Activated CD4-positive, alpha-beta T cell treated with anti-CD3 and anti-CD28 coated beads, Interleukin-2, amount 50 U/mL, for 4 hours (primary cell): Measurements from ENCODE around the gene SH3PXD2A.

Source experiments
- DNase-seq, 2 experiments: peaks; one replicate each; pipeline ENCODE4 v3.0.0-alpha.2; 2020

The SH3PXD2A gene

DNA sequence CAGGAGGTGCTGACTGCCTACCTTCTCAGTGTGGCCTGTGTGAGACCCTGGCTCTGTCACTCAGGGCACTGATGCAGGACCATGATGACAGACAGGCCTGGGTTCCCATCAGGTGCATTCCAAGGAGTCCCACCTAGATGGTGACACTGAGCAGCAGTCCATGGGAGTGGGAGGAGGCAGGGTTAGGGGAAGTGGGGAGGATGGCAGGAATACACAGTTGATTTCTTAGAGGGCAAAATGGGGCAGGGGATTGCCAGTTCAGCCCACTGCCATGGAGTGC, 155.0 kb downstream of the SH3PXD2A start:
- DNase-seq: no peak

DNA sequence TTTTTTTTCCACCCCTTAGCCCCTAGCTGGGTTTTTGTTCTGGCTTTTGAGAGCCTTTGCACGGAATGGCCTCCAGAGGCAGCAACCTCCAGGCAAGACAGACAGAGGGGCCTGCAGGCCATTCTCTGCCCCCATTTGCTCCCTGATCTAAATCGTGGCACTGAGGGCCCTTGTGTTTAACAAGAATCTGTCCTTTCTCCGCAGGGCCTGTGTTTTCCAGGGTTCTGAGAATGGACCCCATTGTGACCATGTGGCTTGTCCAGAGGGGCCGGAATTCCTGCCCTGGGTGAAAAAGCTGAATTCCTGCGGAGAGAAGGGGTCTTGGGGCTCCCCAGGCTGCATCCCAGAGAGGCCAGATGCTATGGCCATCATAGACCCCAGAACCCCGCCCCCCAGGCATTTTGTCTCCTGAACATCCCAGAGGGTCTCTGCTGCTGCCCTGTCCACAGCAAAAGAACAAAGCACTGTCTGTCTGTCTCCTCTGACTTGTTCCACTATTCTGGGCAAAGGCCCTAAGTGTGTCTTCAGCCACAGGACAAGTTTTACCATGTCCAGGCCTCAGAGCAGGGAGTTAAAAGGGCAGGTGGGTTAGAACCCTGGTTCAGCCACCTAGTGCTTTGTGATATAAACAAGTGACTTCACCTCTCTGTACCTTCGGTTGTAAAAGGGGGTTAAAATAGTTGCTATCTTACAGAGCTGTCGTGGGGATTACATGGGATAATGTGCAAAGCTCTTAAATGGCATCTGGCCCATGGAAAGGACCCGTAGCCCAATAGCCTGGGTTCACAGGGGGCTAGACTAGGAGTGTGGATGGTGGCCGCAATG, 155.6 kb downstream of the SH3PXD2A start:
- DNase-seq: no peak

DNA sequence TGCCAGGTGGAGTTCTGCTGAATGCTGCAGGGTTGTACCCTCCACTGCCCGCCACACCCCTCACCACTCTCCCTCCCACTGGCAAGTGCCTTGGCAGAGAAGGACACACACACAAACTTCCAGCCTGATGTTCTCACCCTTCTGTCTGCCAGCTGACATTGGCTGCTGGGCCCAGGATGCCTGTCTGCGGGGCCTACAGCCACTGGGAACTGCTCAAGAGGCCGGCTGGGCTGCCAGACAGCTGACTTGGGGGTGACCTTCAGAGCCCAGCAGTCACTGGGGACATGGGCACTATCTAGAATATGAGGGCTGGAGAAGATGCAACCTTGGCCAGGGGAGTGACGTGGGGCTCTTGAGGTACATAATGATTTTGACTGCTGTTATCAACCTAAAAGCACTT, 157.1 kb downstream of the SH3PXD2A start:
- no peak for DNase-seq

DNA sequence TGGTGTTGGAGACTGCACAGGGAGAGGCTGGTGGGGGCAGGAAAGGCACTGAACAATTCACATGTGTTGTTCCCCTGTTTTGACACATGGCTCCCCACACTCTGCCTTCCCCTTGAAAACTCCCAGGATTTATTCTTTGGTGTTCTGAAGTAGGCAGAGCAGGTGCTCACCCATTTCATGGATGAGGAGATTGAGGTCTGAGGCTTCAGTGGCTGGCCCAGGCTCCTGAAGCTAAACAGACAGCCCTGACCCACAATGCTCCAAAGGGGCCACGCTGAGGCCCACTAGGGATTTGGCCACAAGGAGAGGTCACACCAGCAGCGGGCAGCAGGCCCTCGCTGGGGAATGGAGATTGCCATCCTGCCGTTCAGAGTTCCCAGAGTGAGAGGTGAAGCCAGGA, 157.6 kb downstream of the SH3PXD2A start:
- DNase-seq: no peak

DNA sequence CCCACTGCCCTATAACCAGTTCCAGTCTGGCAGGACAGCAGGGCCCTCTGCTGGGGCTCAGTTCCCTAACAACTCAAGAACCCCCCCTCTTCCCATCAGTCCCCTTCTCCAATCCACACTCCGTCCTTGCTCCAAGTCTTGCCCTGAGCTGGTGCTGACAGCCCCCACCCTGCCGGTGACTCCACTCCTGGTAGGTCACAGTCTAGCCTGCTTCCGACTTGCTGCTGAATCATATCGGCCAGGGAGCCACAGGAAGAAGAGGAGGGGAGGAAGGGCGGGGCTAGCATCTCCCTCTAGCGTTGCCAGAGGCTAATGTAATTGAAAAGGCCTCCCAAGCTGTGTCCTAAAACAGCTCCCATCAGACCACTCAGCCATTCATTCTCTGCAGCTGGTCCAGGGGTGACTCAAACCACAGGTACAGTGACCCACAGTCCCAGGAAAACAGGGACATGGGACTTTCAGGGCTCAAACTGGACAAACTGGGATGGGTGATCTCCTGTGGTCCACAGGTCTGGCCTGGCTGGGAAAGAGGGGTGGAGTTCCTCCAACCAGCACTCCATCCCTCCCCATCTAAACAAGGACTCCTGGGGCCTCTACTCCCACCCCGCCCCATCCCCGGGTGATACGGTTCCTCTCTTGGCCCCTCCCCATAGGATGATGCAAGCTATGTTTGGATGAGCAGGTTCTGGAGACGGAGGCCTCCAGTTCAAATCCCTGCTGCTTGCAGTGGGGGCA, 158.8 kb downstream of the SH3PXD2A start:
- peak; percentile 75 to 77 for DNase-seq

DNA sequence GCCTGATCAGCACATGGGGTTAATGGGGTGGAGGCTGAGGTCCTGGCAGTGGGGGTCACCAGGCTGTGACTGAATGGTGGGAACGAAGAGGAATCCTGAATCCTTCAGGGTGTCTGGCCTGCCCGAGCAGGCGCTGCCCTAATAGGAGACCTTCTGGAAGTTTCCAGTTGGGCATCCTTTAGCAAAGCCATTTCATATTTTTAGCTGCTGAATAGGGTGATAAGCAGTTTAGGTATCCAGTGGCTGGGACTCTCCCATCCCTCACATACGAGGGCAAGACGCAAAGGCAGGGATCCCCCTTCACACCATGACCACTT, 159.3 kb downstream of the SH3PXD2A start:
- DNase-seq: no peak

DNA sequence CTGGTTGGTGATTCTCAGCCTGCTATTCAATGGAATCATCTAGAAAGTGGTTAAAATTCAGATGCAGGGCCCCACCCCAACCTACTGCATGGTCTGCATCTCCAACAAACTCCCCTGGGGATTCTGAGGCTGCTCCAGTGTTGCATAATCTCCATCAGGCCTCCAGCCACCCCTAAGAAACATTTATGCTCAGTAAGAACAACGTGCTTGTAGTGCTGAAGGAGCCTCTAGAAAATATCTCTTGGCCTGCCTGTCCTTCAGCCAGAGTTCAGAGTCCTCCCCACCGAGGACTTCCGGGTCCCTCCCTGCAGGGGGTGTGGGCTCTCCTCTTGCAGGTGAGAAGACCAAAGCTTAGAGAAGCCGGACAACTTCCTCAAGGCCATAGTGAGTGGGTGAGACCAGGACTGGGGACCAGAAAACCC, 159.8 kb downstream of the SH3PXD2A start:
- no peak for DNase-seq

DNA sequence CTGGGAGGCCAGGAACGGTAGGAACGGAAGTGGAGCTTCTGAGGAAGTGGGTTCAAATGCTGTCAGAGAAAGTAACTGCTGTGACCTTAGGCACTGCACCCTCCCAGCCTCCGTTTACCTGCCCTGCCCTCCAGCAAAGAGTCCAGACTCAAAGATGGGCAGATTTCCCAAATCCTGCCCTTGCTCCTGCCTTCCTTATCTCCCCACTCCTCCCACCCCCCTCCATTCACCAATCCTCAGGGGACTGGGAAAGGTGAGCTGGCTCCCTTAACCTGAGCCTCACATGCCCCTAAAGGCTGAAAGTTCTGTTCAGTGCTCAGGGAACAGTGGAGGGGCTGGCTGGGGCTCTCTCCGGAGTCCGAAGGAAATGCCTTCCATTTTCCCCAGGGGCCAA, 161.6 kb downstream of the SH3PXD2A start:
- DNase-seq: no peak

DNA sequence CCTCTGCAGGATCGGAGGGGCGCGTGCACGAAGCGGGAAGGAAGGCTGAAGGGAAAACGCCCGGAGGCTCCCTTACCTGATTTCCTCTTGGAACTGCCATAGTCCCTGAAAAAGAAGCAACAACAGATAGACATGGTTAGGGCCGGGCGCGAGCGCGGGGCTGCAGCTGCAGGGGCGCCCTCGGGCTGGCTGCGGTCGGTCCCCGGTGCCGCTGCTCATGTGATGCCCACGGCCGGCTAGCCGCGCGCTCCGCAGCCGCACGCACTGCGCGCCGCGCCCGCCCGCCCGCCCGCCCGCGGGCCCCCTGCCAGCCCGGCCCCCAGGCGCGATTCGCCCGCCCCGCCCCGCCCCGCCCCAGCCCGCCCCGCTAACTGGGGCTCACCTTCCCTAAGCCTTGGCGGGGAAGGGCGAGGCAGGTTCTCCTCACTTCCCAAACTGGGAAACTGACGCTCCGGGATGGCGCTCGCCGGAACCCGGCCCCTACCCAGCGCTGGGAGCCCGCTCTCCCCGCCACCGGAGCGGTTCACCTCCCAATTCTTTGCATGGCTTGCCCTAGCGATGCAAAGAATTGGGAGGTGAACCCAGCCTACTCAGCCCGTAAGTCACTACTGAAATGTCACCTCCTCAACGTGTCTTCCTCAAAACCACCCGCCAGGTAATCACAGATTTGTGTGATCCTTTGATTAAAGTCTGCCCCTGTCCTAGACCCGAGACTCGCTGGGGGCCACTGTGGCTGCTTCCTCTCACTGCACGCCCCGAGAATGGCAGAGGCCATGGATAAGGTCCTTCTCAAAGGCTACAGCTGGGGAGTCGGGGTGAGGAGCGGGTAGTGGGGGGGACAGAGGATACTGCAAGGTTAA, 162.2 kb downstream of the SH3PXD2A start:
- no peak for DNase-seq

DNA sequence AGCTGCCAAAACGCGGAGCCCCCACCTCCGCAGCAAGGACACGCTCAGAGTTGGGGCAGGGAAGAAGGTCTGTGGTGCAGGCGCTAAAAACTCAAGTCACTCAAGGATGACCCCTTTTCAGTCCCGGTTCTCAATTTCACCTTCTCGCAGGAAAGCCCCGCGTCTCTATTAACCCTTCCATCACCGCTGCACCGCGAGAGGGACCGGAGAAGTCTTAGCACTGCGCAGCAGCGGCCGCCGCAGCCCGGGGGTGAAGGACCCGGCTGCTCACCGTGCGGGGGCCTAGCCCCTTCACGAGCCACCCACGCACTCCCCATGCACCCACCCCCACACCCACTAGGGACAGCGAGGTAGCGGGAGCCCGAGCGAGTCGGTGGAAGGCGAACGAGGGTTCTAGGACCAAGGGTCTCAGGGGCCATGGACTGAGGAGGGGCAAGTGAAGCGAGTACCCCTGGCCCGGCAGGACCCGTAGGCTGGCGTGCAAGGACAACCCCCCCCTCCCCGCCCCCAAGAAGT, 162.9 kb downstream of the SH3PXD2A start:
- DNase-seq: no peak

DNA sequence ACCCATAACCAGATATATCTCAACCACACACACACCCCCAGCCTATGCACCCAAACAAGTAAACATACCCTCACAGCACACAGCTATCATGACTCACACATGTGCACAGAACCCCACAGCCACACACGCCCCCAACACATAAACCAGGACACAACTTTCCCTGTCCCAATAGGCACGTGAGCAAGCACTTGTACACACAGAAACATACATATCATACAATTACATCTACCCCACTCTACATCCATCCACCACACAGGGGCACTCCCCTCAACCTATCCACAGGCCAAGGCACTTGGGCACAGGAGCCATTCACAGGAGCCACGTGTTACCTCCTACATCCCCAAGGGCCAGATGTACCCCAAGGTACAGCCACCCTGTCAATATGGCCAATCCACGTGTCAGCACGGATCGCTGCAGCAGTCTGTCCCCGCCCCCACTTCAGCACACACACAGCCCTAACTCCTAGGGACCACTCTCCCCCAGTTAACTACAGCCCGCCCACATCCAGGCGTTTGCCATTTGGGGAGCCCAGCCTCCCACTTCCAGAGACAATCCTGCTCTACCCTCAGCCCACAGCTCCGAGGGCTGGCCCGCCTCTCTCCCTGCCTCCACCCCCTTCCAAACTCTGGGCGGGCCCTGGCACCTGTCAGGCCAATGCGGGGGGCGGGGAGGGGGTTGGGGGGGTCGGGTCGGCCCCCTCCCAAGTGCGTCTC, 163.5 kb downstream of the SH3PXD2A start:
- no peak for DNase-seq

DNA sequence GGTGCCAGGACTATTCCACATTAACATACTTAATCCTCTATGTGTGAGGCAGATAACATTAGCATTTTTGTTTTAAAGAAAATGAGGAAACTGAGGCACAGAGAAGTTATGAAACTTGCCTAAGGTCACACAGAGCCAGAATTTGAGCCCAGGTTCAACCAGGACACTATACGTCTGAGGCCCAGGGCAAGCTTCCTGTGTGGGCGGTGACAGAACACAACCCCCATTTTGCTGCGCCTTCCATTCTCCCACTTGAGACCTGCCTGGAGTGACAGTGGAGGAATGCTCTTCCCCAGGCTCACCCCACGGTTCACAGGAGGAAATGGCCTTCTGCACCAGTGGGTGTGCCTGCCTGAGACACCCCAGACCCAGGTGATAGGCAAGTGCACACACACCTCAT, 164.1 kb downstream of the SH3PXD2A start:
- no peak for DNase-seq

DNA sequence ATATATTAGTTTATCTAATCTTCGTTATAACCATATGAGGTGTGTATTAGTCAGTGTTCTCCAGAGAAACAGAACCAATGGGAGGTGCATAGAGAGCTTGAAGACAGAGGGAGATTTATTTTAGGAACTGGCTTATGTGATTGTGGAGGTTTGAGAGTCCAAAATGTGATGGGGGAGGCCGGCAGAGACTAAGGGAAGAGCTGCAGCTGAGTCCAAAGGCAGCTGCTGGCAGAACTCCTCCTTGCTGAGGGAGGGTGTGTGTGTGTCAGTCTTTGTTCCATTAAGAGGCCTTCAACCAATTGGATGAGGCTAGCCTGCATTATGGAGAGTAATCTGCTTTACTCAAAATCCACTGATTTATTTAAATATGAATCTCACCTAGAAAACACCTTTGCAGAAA, 165.1 kb downstream of the SH3PXD2A start:
- no peak for DNase-seq

DNA sequence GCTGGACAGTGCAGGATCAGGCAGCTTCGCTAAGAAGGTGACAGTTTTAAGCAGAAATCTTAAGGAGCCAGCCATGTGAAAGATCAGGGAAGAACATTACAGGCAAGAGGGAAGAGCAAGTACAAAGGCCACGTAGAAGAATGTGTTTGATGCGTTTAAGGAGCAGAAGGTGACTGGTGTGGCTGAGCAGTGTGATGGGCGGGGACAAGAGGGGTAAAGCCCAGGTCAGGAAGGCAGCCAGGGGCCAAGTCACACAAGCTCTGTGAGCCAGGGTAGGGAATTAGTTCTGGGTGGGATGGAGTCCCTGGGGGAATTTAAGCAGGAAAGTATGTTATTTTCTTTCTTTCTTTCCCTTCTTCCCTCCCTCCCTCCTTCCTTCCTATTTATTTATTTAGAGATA, 166.9 kb downstream of the SH3PXD2A start:
- DNase-seq: no peak

DNA sequence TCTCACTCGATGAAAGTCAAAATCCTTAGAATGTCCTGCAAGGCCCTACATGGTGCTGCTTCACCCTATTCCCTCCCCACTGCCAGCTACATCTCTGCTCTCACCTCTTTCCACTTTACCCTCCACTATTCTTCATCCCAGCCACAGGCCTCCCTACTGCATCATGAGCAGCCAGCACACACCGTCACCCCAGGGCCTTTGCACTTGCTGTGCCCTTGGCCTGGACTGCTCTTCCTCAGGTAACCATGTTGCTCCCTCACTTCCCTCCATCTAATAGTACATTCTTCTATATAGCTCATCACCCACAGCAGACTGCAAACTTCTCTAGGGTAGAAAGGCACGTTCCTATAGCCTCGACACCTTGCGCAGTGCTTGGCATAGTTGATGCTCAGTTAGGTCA, 167.7 kb downstream of the SH3PXD2A start:
- DNase-seq: no peak

DNA sequence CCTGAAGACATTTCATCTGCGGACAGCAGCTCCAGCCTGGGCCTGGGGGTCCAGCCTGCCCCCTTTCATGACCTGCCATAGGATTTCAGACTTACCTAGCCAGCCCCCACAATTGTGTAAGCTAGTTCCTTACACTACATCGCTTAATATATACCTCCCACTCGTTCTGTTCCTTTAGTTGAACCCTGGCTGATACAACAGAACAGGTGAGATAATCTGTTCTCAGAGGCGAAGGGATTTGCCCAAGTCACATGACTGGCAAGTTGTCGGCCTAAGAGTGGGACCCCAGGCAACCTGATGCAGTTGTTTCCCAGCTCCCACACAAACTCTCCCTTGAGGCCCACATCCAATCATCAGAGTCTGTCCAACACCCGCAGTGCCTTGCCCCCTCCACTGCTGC, 168.2 kb downstream of the SH3PXD2A start:
- no peak for DNase-seq

DNA sequence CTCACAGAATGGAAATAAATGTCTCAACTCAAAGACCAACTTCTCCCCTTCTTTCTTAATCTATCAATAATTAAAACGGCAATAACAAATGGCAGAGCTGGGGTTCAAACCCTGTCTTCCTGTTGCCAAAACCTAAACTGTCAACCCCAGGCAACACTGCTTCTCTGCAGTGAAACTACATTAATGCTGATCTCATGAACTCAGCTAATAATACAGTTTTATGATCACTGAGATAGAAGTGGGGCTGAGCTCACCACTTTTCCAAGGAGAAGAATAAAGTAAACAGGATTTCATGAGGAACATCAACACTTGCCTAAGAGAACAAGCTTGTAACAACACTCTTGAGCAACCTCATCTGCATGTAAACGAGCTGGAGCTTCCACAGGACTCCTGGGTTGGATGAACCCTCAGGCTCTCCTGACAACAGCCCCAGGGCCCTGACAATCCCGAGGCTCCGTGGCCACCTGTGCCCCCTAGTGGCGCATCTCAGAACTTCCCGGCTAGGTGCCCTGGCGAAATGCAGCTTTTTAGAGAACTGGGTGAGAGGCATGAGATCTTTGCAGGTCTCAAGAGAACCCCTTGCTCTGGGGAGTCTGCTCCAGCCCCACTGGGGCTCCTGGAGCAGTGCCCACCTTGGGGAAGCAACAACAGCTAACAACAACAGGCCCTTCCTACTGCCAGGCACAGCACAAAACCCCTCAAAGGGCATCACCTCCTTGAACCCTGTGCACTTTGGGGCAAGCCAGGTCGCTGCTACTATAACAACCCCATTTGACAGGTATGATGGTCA, 169.3 kb downstream of the SH3PXD2A start:
- DNase-seq: peak; percentile 68 to 74

DNA sequence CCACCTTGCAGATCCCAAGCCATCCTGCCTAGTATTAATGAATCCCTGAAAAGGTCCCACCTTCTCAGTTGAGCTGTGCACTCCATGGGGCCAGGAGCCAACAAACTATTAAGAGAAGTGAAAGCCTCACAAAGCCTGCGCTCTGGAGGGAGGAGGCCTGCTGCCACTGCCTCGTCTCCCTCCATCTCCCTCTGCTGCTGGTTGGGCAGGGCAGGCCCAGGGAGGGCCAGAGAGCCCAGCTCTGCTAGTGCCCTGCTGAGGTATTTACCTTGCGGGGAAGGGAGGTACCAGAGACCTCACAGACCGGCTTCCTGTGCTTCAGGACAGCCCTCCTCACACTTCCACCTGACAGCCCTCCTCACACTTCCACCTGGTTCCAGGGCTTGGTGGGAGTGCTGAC, 171.5 kb downstream of the SH3PXD2A start:
- no peak for DNase-seq

DNA sequence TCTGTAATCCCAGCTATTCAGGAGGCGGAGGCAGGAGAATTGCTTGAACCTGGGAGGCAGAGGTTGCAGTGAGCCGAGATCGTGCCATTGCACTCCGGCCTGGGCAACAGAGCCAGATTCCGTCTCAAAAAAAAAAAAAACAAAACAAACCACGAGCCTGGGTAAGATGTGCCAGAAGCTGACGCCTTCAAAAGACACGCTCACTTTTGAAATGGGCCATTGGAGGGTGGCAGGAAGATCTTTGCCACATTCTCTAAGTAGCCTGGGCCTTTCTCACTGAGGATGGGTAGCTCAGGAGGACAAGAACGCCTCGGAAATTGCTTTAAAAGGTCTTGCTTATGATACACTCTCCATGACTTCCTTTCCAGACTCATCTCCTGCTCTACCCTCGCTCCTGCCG, 172.7 kb downstream of the SH3PXD2A start:
- no peak for DNase-seq

DNA sequence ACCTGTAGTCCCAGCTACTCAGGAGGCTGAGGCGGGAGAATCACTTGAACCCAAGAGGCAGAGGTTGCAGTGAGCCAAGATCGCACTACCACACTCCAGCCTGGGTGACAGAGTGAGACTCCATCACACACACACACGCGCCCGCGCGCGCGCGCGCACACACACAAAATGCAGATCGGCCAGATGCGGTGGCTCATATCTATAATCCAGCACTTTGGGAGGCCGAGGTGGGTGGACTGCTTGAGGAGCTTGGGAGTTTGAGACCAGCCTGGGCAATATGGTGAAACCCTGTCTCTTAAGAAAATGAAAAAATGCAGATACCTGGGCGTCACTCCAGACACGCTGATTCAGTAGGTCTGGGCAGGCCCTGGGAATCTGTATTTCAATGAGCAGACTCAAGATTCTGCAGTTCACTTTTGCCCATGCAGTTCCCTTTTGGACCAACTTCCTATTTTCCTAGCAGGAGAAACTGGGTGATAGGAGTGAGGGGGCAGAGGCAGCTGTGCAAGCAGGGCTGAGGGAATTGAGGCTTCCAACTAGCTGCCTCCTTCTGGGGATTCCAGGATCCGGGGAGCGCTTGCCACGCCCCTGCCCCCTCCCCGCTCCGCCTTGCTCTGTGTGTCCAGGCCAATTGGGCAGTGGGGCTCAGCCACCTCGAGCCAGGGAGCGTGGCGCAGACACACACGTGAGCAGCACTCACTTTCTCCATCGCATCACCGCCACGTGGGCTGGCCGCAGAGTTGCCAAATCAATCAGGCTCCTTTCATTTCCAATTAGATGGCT, 173.6 kb downstream of the SH3PXD2A start:
- DNase-seq: no peak

DNA sequence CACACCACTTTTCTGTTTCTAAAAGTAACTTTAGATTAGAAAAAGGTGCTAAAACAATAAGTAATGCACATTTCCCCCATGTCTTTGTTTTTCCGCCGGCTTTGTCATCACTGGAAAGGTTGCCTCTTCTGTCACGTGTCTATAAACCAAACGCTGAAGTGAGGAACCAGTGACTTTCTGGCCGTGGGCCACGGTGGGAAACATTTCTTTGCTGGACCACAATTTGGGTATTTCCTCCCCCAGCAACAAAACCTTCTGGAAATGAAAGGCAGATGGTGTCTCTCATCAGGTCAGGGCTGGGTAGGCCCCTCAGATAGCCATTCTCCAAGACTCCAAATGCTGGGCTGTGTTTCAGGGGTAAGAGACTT, 174.5 kb downstream of the SH3PXD2A start:
- no peak for DNase-seq
